HTERT RPE-1 (cell line): Measurements from ENCODE around the gene EPHA4.
"Not testable (repeated sequence)": the region's sequence is repeated elsewhere in the genome, so short reads cannot be mapped to it uniquely, and the experiment has no call there.

Experiments
- in situ Hi-C: fragments of 300-500 bp; cut with MboI; formaldehyde crosslinking; loops from 4 replicates; pipeline ENCODE4 v1.14.3; 2020; ENCODE audit warnings: low sequenced_read_pairs

Gene EPHA4

GRCh38 chr2:221513232-221513631, 58.9 kb downstream of the EPHA4 start:
- in situ Hi-C loops, result no loop called here

- in situ Hi-C loops, result not testable (repeated sequence)
These were observed 60.8 kb downstream of the EPHA4 start for GRCh38 chr2:221511325-221511724.

GRCh38 chr2:221506469-221506868, 65.6 kb downstream of the EPHA4 start:
- in situ Hi-C loops, result no loop called here

- in situ Hi-C loops, result no loop called here
These were observed 66.5 kb downstream of the EPHA4 start for GRCh38 chr2:221505605-221506004.

GRCh38 chr2:221504905-221505304, 67.2 kb downstream of the EPHA4 start:
- in situ Hi-C loops, result no loop called here

GRCh38 chr2:221503965-221504364, 68.1 kb downstream of the EPHA4 start:
- in situ Hi-C loops, result no loop called here

GRCh38 chr2:221502270-221503010, 69.7 kb downstream of the EPHA4 start:
- in situ Hi-C loops, result no loop called here

- in situ Hi-C loops, result no loop called here
These were observed 70.2 kb downstream of the EPHA4 start for GRCh38 chr2:221501883-221502269.

- in situ Hi-C loops, result no loop called here
These were observed 70.8 kb downstream of the EPHA4 start for GRCh38 chr2:221501210-221501882.

GRCh38 chr2:221500501-221501209, 71.4 kb downstream of the EPHA4 start:
- in situ Hi-C loops, result no loop called here

- in situ Hi-C loops, result no loop called here
These were observed 76.4 kb downstream of the EPHA4 start for GRCh38 chr2:221495731-221496130.

- in situ Hi-C loops, result no loop called here
These were observed 77.5 kb downstream of the EPHA4 start for GRCh38 chr2:221494556-221494955.

GRCh38 chr2:221493391-221493790, 78.7 kb downstream of the EPHA4 start:
- in situ Hi-C loops, result no loop called here

- in situ Hi-C loops, result no loop called here
These were observed 79.5 kb downstream of the EPHA4 start for GRCh38 chr2:221492636-221493035.

GRCh38 chr2:221490506-221491060, 81.5 kb downstream of the EPHA4 start:
- in situ Hi-C loops, result no loop called here

GRCh38 chr2:221488136-221488807, 83.8 kb downstream of the EPHA4 start:
- in situ Hi-C loops, result no loop called here

GRCh38 chr2:221486106-221486505, 86.0 kb downstream of the EPHA4 start:
- in situ Hi-C loops, result no loop called here

GRCh38 chr2:221485503-221485870, 86.6 kb downstream of the EPHA4 start:
- in situ Hi-C loops, result no loop called here

GRCh38 chr2:221484761-221485502, 87.2 kb downstream of the EPHA4 start:
- in situ Hi-C loops, result no loop called here

GRCh38 chr2:221482666-221483455, 89.2 kb downstream of the EPHA4 start:
- in situ Hi-C loops, result no loop called here
